MM.1S (cell line): ENCODE data around the gene ALX3.

Source experiments
- DNase-seq: peaks from one replicate; pipeline ENCODE4 v3.0.0-alpha.2; 2015
- H2AFZ ChIP-seq: fragments of 300-600 bp; sonication (generic); 2 replicates; pipeline ENCODE4 v1.6.0; 2016; ENCODE audit warnings: antibody characterized with exemption, low read length
- H3F3A ChIP-seq: fragments of 300-600 bp; sonication (generic); 2 replicates; pipeline ENCODE4 v1.6.1; 2016; ENCODE audit warnings: mild to moderate bottlenecking, antibody characterized with exemption, low read length, moderate library complexity, mixed read lengths; ENCODE audit not compliant: insufficient read depth
- H3K27ac ChIP-seq: fragments of 300-600 bp; sonication (generic); 2 replicates; pipeline ENCODE4 v1.5.1; 2016; ENCODE audit warnings: mild to moderate bottlenecking, low read length
- H3K27me3 ChIP-seq: fragments of 300-600 bp; sonication (generic); replicated peaks from 2 replicates; pipeline ENCODE4 v1.6.0; 2016; ENCODE audit warnings: low read length; ENCODE audit not compliant: insufficient read depth
- H3K36me3 ChIP-seq: fragments of 300-600 bp; sonication (generic); replicated peaks from 2 replicates; pipeline ENCODE4 v1.6.1; 2016; ENCODE audit warnings: mild to moderate bottlenecking, low read length, mixed read lengths; ENCODE audit not compliant: insufficient read depth
- H3K4me1 ChIP-seq: fragments of 300-600 bp; sonication (generic); 2 replicates; pipeline ENCODE4 v1.6.1; 2016; ENCODE audit warnings: low read length, mixed read lengths
- H3K4me2 ChIP-seq: fragments of 300-600 bp; sonication (generic); 2 replicates; pipeline ENCODE4 v1.6.0; 2016; ENCODE audit warnings: low read depth, low read length
- H3K4me3 ChIP-seq: fragments of 300-600 bp; sonication (generic); 2 replicates; pipeline ENCODE4 v1.5.1; 2016; ENCODE audit warnings: low read length, mixed read lengths
- H3K79me2 ChIP-seq: fragments of 300-600 bp; sonication (generic); 2 replicates; pipeline ENCODE4 v1.6.1; 2016; ENCODE audit warnings: mixed run types, low read length, mixed read lengths
- H3K9ac ChIP-seq: fragments of 300-600 bp; sonication (generic); 2 replicates; pipeline ENCODE4 v1.6.1; 2016; ENCODE audit warnings: low read length, mixed read lengths
- H3K9me2 ChIP-seq: fragments of 300-600 bp; sonication (generic); replicated peaks from 2 replicates; pipeline ENCODE4 v1.6.1; 2016; ENCODE audit warnings: mild to moderate bottlenecking, low read length, mixed read lengths; ENCODE audit not compliant: insufficient read depth
- H3K9me3 ChIP-seq: fragments of 300-600 bp; sonication (generic); replicated peaks from 2 replicates; pipeline ENCODE4 v1.6.1; 2016; ENCODE audit warnings: mild to moderate bottlenecking, low read length, mixed read lengths; ENCODE audit not compliant: insufficient read depth
- H4K20me1 ChIP-seq: fragments of 300-600 bp; sonication (generic); 2 replicates; pipeline ENCODE4 v1.6.1; 2016; ENCODE audit warnings: mild to moderate bottlenecking, low read length, moderate library complexity, mixed read lengths; ENCODE audit not compliant: insufficient read depth
- EZH2 ChIP-seq: fragments of 300-600 bp; sonication (generic); optimal IDR thresholded peaks from 2 replicates; pipeline ENCODE3; 2017; ENCODE audit warnings: low read depth, mild to moderate bottlenecking, antibody characterized with exemption, low read length, mixed read lengths
- EZH2phosphoT487 ChIP-seq: fragments of 300-600 bp; sonication (generic); IDR thresholded peaks from 2 replicates; pipeline ENCODE4 v1.6.1; 2018; ENCODE audit warnings: antibody characterized with exemption, low read length
- TF ChIP-seq, protein P1 (sequence below): fragments of 300-600 bp; sonication (generic); IDR thresholded peaks from 2 replicates; pipeline ENCODE4 v1.5.1; 2016; ENCODE audit warnings: antibody characterized with exemption, low read length, mixed read lengths

The ALX3 gene

GRCh38 chr1:110102081-110102480, 31.6 kb upstream of the ALX3 start:
- no peak overlapping the region for H3K9ac ChIP-seq
- no peaks in the 10 kb centered on the region for H4K20me1 ChIP-seq
- H3K36me3 ChIP-seq = no peaks in the 10 kb centered on the region
- no peaks in the 10 kb centered on the region for H3K4me1 ChIP-seq
- TF ChIP-seq, protein P1, sequence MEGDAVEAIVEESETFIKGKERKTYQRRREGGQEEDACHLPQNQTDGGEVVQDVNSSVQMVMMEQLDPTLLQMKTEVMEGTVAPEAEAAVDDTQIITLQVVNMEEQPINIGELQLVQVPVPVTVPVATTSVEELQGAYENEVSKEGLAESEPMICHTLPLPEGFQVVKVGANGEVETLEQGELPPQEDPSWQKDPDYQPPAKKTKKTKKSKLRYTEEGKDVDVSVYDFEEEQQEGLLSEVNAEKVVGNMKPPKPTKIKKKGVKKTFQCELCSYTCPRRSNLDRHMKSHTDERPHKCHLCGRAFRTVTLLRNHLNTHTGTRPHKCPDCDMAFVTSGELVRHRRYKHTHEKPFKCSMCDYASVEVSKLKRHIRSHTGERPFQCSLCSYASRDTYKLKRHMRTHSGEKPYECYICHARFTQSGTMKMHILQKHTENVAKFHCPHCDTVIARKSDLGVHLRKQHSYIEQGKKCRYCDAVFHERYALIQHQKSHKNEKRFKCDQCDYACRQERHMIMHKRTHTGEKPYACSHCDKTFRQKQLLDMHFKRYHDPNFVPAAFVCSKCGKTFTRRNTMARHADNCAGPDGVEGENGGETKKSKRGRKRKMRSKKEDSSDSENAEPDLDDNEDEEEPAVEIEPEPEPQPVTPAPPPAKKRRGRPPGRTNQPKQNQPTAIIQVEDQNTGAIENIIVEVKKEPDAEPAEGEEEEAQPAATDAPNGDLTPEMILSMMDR = no peak
- TF ChIP-seq EZH2phosphoT487 = no peak
- no peak for TF ChIP-seq EZH2
- no peaks in the 10 kb centered on the region for H3K9me2 ChIP-seq
- no peaks in the 10 kb centered on the region for H3F3A ChIP-seq
- no peaks in the 10 kb centered on the region for H3K27me3 ChIP-seq
- H3K9me3 ChIP-seq = no peaks in the 10 kb centered on the region
- DNase-seq = no peak
- no peak overlapping the region for H3K4me2 ChIP-seq
- no peaks in the 10 kb centered on the region for H3K79me2 ChIP-seq
- no peak overlapping the region for H3K4me3 ChIP-seq
- no peak overlapping the region for H2AFZ ChIP-seq
- no peak overlapping the region for H3K27ac ChIP-seq

GRCh38 chr1:110100335-110100734, 29.9 kb upstream of the ALX3 start:
- no peaks in the 10 kb centered on the region for H3F3A ChIP-seq
- H3K4me3 ChIP-seq = no peak overlapping the region
- TF ChIP-seq EZH2phosphoT487 = no peak
- TF ChIP-seq EZH2 = no peak
- TF ChIP-seq, protein P1 = no peak
- no peak overlapping the region for H3K4me2 ChIP-seq
- DNase-seq = no peak
- H3K9me3 ChIP-seq = no peaks in the 10 kb centered on the region
- H3K27me3 ChIP-seq = no peaks in the 10 kb centered on the region
- H3K9me2 ChIP-seq = no peaks in the 10 kb centered on the region
- H3K4me1 ChIP-seq = no peaks in the 10 kb centered on the region
- no peak overlapping the region for H3K27ac ChIP-seq
- H3K79me2 ChIP-seq = no peaks in the 10 kb centered on the region
- no peak overlapping the region for H3K9ac ChIP-seq
- H3K36me3 ChIP-seq = no peaks in the 10 kb centered on the region
- H2AFZ ChIP-seq = no peak overlapping the region
- no peaks in the 10 kb centered on the region for H4K20me1 ChIP-seq

- no peaks in the 10 kb centered on the region for H4K20me1 ChIP-seq
- no peaks in the 10 kb centered on the region for H3K79me2 ChIP-seq
- no peaks in the 10 kb centered on the region for H3K36me3 ChIP-seq
- H3F3A ChIP-seq = no peaks in the 10 kb centered on the region
- H2AFZ ChIP-seq = no peak overlapping the region
- H3K4me1 ChIP-seq = no peaks in the 10 kb centered on the region
- TF ChIP-seq, protein P1 = no peak
- TF ChIP-seq EZH2 (no peak), EZH2phosphoT487 (no peak)
- no peak overlapping the region for H3K4me2 ChIP-seq
- H3K27me3 ChIP-seq = no peaks in the 10 kb centered on the region
- DNase-seq = no peak
- no peaks in the 10 kb centered on the region for H3K9me3 ChIP-seq
- H3K9ac ChIP-seq = no peak overlapping the region
- H3K4me3 ChIP-seq = no peak overlapping the region
- H3K27ac ChIP-seq = no peak overlapping the region
- H3K9me2 ChIP-seq = no peaks in the 10 kb centered on the region
These were observed 28.0 kb upstream of the ALX3 start for GRCh38 chr1:110098222-110099026.
